SH-SY5Y (cell line): ENCODE data around the gene MAPK10.

Experiments
- GATA2 ChIP-seq: IDR thresholded peaks from 2 replicates; pipeline ENCODE4 v1.6.1; 2011; ENCODE audit warnings: mild to moderate bottlenecking, low read depth, low read length
- GATA3 ChIP-seq: IDR thresholded peaks from 2 replicates; pipeline ENCODE4 v1.6.1; 2011; ENCODE audit warnings: low read depth, mild to moderate bottlenecking, low read length, moderate library complexity

- TF ChIP-seq GATA2 (no peak), GATA3 (no peak)
Measured at GRCh38 chr4:86038037-86038436, 321.8 kb downstream of the MAPK10 start.
